Raji (cell line): ENCODE data around the gene MPPE1.

Source experiments
- POLR2A ChIP-seq: IDR thresholded peaks from 2 replicates; pipeline ENCODE4 v1.6.1; 2011; ENCODE audit warnings: low read depth, low read length, control low read depth; ENCODE audit not compliant: insufficient read depth

MPPE1 gene

GRCh38 chr18:11866764-11867163 lies 41.4 kb downstream of the MPPE1 start:
- TF ChIP-seq POLR2A: no peak

DNA sequence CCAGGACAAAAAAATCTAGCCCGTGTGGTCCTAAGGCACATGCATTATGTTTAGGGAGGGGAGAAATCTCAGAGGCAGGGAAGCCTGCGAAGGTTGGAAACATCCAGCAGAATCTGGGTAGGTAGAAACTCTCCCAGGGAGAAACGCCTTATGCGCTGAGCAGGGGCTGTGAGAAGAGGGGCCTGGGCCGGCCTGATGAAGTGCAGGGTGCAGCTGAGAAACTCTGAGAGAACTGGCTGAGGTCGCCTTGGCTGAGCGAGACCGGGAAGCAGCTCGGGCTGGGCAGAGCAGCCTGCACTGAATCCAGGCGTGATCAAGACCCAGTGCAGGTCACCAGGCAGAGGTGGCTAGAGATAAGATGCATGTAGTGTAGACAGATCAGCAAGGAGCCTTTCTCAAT lies 41.8 kb downstream of the MPPE1 start:
- no peak for TF ChIP-seq POLR2A

GRCh38 chr18:11865071-11865470 lies 43.0 kb downstream of the MPPE1 start:
- no peak for TF ChIP-seq POLR2A

DNA sequence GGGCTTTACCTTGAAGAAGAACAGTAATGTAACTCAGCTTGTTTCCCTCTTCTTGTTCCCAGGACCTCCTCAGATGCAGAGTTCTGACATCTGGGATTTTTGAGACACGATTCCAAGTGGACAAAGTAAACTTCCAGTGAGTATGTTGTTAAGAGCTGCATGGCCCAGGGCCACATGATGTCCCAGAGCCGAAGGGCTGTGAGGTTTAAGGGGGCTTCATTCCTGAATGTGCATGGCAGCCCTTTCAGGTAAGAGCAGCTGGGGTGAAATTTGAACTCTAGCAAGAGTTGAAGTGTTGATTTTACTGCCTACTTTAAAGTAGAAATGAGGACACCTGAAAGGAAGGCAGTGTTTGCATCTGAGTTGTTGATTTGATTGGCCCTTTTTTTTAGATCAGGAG lies 43.6 kb downstream of the MPPE1 start:
- TF ChIP-seq POLR2A: no peak

- no peak for TF ChIP-seq POLR2A
These were observed 45.5 kb downstream of the MPPE1 start for GRCh38 chr18:11862468-11863137.

DNA sequence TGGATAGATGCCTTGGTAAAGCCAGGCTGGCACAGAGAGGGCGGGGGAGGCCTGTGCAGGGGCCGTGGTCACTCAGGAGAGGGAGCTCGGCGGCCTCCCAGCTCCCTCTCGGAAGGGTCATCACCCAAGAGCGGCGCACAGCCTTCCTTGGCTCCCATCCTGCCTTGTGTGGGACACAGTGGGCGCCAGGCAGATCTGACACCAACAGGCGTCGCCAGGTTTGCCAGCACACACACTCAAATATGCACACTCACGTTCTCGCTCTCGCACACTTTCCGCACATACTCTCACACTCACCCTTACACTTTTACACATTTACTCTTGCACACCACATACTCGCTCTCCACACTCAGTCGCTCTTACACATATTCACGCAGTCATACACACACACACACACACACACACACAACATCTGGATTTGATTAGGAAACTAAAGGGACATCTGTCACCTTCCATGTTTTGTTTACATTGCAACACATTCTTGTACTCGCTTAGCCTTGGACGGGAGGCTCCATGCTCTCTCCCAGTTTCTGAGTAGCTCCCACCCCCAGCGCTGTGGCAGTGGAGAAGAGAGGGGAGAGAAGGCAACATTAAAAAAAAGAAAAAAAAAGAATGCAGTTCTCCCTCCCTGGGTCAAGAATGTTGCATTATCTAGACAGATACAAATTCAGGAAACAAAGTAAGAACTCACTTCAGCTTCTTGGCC lies 46.4 kb downstream of the MPPE1 start:
- TF ChIP-seq POLR2A: no peak

- TF ChIP-seq POLR2A: no peak
These were observed 47.3 kb downstream of the MPPE1 start for GRCh38 chr18:11860594-11861450.

- no peak for TF ChIP-seq POLR2A
These were observed 48.2 kb downstream of the MPPE1 start for GRCh38 chr18:11859903-11860407.

DNA sequence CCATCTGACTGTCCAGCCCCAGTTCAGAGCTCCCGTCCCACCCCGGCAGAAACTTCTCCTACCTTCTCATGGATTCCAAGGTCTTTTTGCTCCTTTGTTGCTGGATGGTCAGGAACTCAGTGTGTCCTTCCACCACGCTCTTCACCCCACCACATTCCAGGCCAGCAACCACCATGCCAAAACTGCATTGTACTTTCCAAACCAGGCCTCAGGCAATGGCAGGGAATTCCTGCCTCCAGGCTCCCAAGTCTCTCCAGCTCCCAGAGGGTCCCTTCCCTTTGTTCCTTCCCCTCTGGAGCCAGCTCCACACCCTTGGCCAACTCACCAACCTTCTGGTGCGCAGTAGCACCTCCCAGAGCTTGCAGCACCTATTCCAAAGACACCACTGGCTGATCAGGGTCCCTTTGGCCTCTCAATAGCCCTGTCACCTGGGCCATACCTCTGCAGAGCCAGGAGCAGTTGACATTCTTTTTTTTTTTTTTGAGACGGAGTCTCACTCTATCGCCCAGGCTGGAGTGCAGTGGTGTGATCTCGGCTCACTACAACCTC lies 48.8 kb downstream of the MPPE1 start:
- no peak for TF ChIP-seq POLR2A

DNA sequence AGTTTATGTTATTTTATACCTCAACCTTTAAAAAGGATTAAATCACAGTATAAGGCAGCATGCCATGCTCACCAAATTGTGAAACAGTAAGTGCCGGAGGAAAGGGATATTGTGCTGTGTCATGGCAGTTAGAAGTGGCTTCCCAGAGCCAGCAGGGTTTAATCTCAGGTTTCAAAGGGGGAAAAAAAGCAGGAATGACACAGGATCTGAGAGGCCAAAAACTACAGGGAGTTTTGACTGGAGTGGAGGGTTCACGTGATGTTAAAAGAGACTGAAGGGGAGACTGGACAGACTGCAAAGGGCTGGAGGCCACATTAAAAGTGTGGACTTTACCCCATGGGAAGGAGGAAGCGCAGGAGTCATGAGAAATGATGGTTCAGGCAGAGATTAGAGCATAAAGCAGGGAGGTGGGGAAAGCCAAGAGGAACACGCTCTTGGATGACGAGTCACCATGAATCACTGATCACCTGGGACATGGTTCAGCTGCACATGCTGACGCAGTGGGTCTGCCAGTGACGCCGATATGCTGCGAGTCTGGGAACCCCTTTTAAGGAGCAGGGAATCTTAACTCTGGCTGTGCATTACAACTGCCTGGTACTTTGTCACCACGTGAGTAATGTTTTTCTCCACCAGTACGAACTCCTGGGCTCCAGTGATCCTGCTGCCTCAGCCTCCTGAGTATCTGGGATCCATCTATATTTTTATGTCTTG lies 50.8 kb downstream of the MPPE1 start:
- no peak for TF ChIP-seq POLR2A

DNA sequence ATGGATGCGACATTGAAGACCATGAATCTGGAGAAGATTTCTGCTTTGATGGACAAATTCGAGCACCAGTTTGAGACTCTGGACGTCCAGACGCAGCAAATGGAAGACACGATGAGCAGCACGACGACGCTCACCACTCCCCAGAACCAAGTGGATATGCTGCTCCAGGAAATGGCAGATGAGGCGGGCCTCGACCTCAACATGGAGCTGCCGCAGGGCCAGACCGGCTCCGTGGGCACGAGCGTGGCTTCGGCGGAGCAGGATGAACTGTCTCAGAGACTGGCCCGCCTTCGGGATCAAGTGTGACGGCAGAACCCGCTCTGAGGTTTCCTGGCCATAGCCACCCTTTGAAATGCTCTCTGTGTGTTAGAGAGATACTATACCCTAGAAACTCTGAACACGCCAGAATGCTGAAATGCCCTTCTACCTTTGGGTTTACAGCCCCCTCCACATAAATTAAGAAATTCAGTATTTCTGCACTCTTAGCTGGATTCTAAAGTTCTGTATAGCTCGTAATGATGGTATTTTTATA lies 56.2 kb downstream of the MPPE1 start:
- TF ChIP-seq POLR2A: no peak

GRCh38 chr18:11851146-11851805 lies 56.8 kb downstream of the MPPE1 start, which contains the start of gene CHMP1B:
Gene CHMP1B, plus strand, starts transcription at chr18:11851413. Its CDS starts 99 bp downstream, at chr18:11851512.
- peak; percentile 98 for TF ChIP-seq POLR2A

- no peak for TF ChIP-seq POLR2A
These were observed 57.3 kb downstream of the MPPE1 start for GRCh38 chr18:11850821-11851145.
